HEK293 (cell line): ENCODE measurements around the gene BCL7C.
A peak's percentile ranks its signal among the peaks of the same experiment; 100 is the strongest.

Experiments
- GFI1B ChIP-seq: fragments of 450-650 bp; formaldehyde crosslinking; IDR thresholded peaks from 2 replicates; pipeline ENCODE4 v1.5.1; 2016; ENCODE audit warnings: missing biosample characterization, missing genetic modification characterization
- IKZF3 ChIP-seq: fragments of 450-650 bp; IDR thresholded peaks from 2 replicates; pipeline ENCODE4 v1.5.0; 2018; ENCODE audit warnings: missing biosample characterization, mild to moderate bottlenecking, missing genetic modification characterization, moderate library complexity
- INSM2 ChIP-seq: fragments of 450-650 bp; formaldehyde crosslinking; IDR thresholded peaks from 2 replicates; pipeline ENCODE4 v1.5.1; 2016; ENCODE audit warnings: missing biosample characterization, missing genetic modification characterization
- KLF7 ChIP-seq: fragments of 450-650 bp; formaldehyde crosslinking; IDR thresholded peaks from 2 replicates; pipeline ENCODE4 v1.5.1; 2016; ENCODE audit warnings: missing biosample characterization, missing genetic modification characterization, borderline replicate concordance
- KLF9 ChIP-seq: fragments of 450-650 bp; formaldehyde crosslinking; IDR thresholded peaks from 2 replicates; pipeline ENCODE4 v1.5.1; 2016; ENCODE audit warnings: missing biosample characterization, missing genetic modification characterization, low read depth
- MZF1 ChIP-seq: fragments of 450-650 bp; formaldehyde crosslinking; IDR thresholded peaks from 2 replicates; pipeline ENCODE4 v1.5.1; 2017; ENCODE audit warnings: missing biosample characterization, missing genetic modification characterization, borderline replicate concordance
- PATZ1 ChIP-seq: fragments of 450-650 bp; formaldehyde crosslinking; IDR thresholded peaks from 2 replicates; pipeline ENCODE4 v1.5.1; 2016; ENCODE audit warnings: missing biosample characterization, missing genetic modification characterization
- TSHZ1 ChIP-seq: fragments of 450-650 bp; formaldehyde crosslinking; IDR thresholded peaks from 2 replicates; pipeline ENCODE4 v1.5.1; 2016; ENCODE audit warnings: missing biosample characterization, missing genetic modification characterization, borderline replicate concordance
- ZBTB10 ChIP-seq: fragments of 450-650 bp; formaldehyde crosslinking; IDR thresholded peaks from 2 replicates; pipeline ENCODE4 v1.5.1; 2016; ENCODE audit warnings: missing biosample characterization, missing genetic modification characterization
- ZBTB17 ChIP-seq: fragments of 450-650 bp; formaldehyde crosslinking; IDR thresholded peaks from 2 replicates; pipeline ENCODE4 v1.5.1; 2016; ENCODE audit warnings: missing biosample characterization, missing genetic modification characterization
- ZBTB20 ChIP-seq: fragments of 450-650 bp; formaldehyde crosslinking; IDR thresholded peaks from 2 replicates; pipeline ENCODE4 v1.5.1; 2016; ENCODE audit warnings: missing biosample characterization, missing genetic modification characterization
- ZBTB48 ChIP-seq: fragments of 450-650 bp; formaldehyde crosslinking; IDR thresholded peaks from 2 replicates; pipeline ENCODE4 v1.5.1; 2016; ENCODE audit warnings: missing biosample characterization, missing genetic modification characterization
- ZBTB7A ChIP-seq: fragments of 450-650 bp; formaldehyde crosslinking; IDR thresholded peaks from 2 replicates; pipeline ENCODE4 v1.5.1; 2016; ENCODE audit warnings: low read depth, missing biosample characterization, missing genetic modification characterization
- ZNF16 ChIP-seq: fragments of 450-650 bp; formaldehyde crosslinking; IDR thresholded peaks from 2 replicates; pipeline ENCODE4 v1.5.1; 2016; ENCODE audit warnings: low read depth, missing biosample characterization, missing genetic modification characterization
- ZNF18 ChIP-seq: fragments of 450-650 bp; formaldehyde crosslinking; IDR thresholded peaks from 2 replicates; pipeline ENCODE4 v1.5.1; 2016; ENCODE audit warnings: missing biosample characterization, missing genetic modification characterization
- ZNF184 ChIP-seq: fragments of 450-650 bp; IDR thresholded peaks from 2 replicates; pipeline ENCODE4 v1.5.1; 2018; ENCODE audit warnings: missing biosample characterization, mild to moderate bottlenecking, missing genetic modification characterization
- ZNF24 ChIP-seq: fragments of 450-650 bp; formaldehyde crosslinking; IDR thresholded peaks from 2 replicates; pipeline ENCODE4 v1.5.1; 2016; ENCODE audit warnings: missing biosample characterization, missing genetic modification characterization
- ZNF292 ChIP-seq: fragments of 450-650 bp; formaldehyde crosslinking; IDR thresholded peaks from 2 replicates; pipeline ENCODE4 v1.5.1; 2016; ENCODE audit warnings: low read depth, missing biosample characterization, missing genetic modification characterization, borderline replicate concordance
- ZNF335 ChIP-seq: fragments of 450-650 bp; formaldehyde crosslinking; conservative IDR thresholded peaks from 2 replicates; pipeline ENCODE4 v1.5.1; 2016; ENCODE audit warnings: missing biosample characterization, missing genetic modification characterization
- ZNF366 ChIP-seq: fragments of 450-650 bp; formaldehyde crosslinking; conservative IDR thresholded peaks from 2 replicates; pipeline ENCODE4 v1.5.1; 2016; ENCODE audit warnings: missing biosample characterization, missing genetic modification characterization
- ZNF398 ChIP-seq: fragments of 450-650 bp; formaldehyde crosslinking; IDR thresholded peaks from 2 replicates; pipeline ENCODE4 v1.5.1; 2017; ENCODE audit warnings: missing biosample characterization, missing genetic modification characterization
- ZNF580 ChIP-seq: fragments of 450-650 bp; formaldehyde crosslinking; IDR thresholded peaks from 2 replicates; pipeline ENCODE4 v1.5.1; 2016; ENCODE audit warnings: missing biosample characterization, missing genetic modification characterization
- ZNF610 ChIP-seq: fragments of 450-650 bp; formaldehyde crosslinking; IDR thresholded peaks from 2 replicates; pipeline ENCODE4 v1.5.1; 2016; ENCODE audit warnings: missing biosample characterization, missing genetic modification characterization, borderline replicate concordance
- ZNF623 ChIP-seq: fragments of 450-650 bp; formaldehyde crosslinking; IDR thresholded peaks from 2 replicates; pipeline ENCODE4 v1.5.1; 2016; ENCODE audit warnings: missing biosample characterization, missing genetic modification characterization
- ZNF791 ChIP-seq: fragments of 450-650 bp; formaldehyde crosslinking; IDR thresholded peaks from 2 replicates; pipeline ENCODE4 v1.5.1; 2016; ENCODE audit warnings: missing biosample characterization, missing genetic modification characterization

The BCL7C gene

GRCh38 chr16:30921748-30922419, 28.0 kb upstream of the BCL7C start (continued):
- no peak for TF ChIP-seq ZBTB10 (tag by site-specific recombination)
- TF ChIP-seq ZNF791 (tag by site-specific recombination): no peak
- TF ChIP-seq ZNF18: peak; percentile 87; the same call in 1 of the 2 replicates
- TF ChIP-seq KLF7 (tag by site-specific recombination): peak; percentile 29; the same call in 1 of the 2 replicates
- peak; percentile 34; the same call in 1 of the 2 replicates for TF ChIP-seq ZNF623 (tag by site-specific recombination)
- peak; percentile 76 for TF ChIP-seq ZNF610 (tag by site-specific recombination)
- TF ChIP-seq ZNF16: no peak
- TF ChIP-seq MZF1 (tag by site-specific recombination): peak; percentile 100
- TF ChIP-seq ZNF335: peak; percentile 83
- TF ChIP-seq KLF9 (tag by site-specific recombination): peak; percentile 99
- TF ChIP-seq ZNF366 (tag by site-specific recombination): peak; percentile 31
- peak; percentile 68; the same call in 1 of the 2 replicates for TF ChIP-seq IKZF3 (tag by site-specific recombination)
- TF ChIP-seq ZBTB48 (tag by site-specific recombination): peak; percentile 81
- peak; percentile 63 for TF ChIP-seq ZNF398 (tag by site-specific recombination)
- peak; percentile 65 for TF ChIP-seq ZNF24 (tag by site-specific recombination)
- 0 out of 2 replicates have a peak, but pooled peaks have one; percentile 5 for TF ChIP-seq TSHZ1 (tag by site-specific recombination)
- TF ChIP-seq ZBTB7A (tag by site-specific recombination): peak; percentile 50
- 0 out of 2 replicates have a peak, but pooled peaks have one; percentile 18 for TF ChIP-seq ZNF184
- peak; percentile 97 for TF ChIP-seq ZBTB17 (tag by site-specific recombination)
- TF ChIP-seq ZBTB20: peak; percentile 98
- TF ChIP-seq GFI1B (tag by site-specific recombination): peak; percentile 34; the same call in 1 of the 2 replicates
- TF ChIP-seq PATZ1 (tag by site-specific recombination): 0 out of 2 replicates have a peak, but pooled peaks have one; percentile 49
- TF ChIP-seq INSM2 (tag by site-specific recombination): peak; percentile 48; the same call in 1 of the 2 replicates
- peak; percentile 52 for TF ChIP-seq ZNF580 (tag by site-specific recombination)
- TF ChIP-seq ZNF292: no peak
